ENCODE results near the gene ZSWIM1. TPM values are rescaled to one million over a fixed set of nuclear protein-coding genes. Genes with fewer than 3 reads are reported as not detected.

Gene ZSWIM1
- total RNA-seq, 4 donors from 2014 or later, result 7.7 to 14.6 (median 10.9) TPM

GRCh38 chr20:45834797-45835161 lies 46.2 kb upstream of the ZSWIM1 start:
- peak overlapping the region in 1 of 3 donors; percentile 74 for H3K4me3 ChIP-seq (replicated peaks in 1 of 3)
- H3K4me1 ChIP-seq, result peaks cover 5 to 23% of the 10 kb centered on the region in 2 donors
- no peaks in the 10 kb centered on the region for H3K9me3 ChIP-seq
- WGBS, 2 donors, result 88 to 96% methylated on average over 9 to 14 of the region's 14 CpGs
- TF ChIP-seq CTCF (IDR thresholded peaks at IDR 0.05) (no peak), POLR2A (IDR thresholded peaks at IDR 0.05) (no peak)
- H3K27me3 ChIP-seq, result no peaks in the 10 kb centered on the region
- H3K36me3 ChIP-seq, result no peaks in the 10 kb centered on the region
- DNase-seq, result no peak
- intact Hi-C loops (cut with DNase I), result no loop called here
- H3K27ac ChIP-seq, result peak overlapping the region; percentile 86 to 92 (median 91)

- Histone ChIP-seq H3K27ac (peak overlapping the region in 2 of 3 donors; percentile 91 to 92), H3K4me1 (peaks cover 5 to 23% of the 10 kb centered on the region in 2 donors), H3K4me3 (replicated peaks in 1 of 3) (peak overlapping the region in 1 of 3 donors; percentile 74), H3K36me3 (peaks cover 0 to 2% of the 10 kb centered on the region in 2 donors), H3K9me3 (no peaks in the 10 kb centered on the region), H3K27me3 (no peaks in the 10 kb centered on the region)
- no peak for TF ChIP-seq POLR2A (IDR thresholded peaks at IDR 0.05)
- TF ChIP-seq CTCF (IDR thresholded peaks at IDR 0.05), result peak in 1 of 6 experiments; percentile 4
- intact Hi-C loops (cut with DNase I), result no loop called here
- no peak for DNase-seq
- 63 to 69% methylated on average over 3 of the region's 3 CpGs for WGBS, 2 donors
These were observed 45.7 kb upstream of the ZSWIM1 start for GRCh38 chr20:45835329-45835765.

- WGBS, 2 donors, result 87 to 89% methylated on average over 5 of the region's 5 CpGs
- Histone ChIP-seq H3K36me3 (peaks cover 3 to 7% of the 10 kb centered on the region in 2 donors), H3K27ac (peak overlapping the region in 2 of 3 donors; percentile 91 to 92), H3K4me1 (peaks cover 5 to 23% of the 10 kb centered on the region in 2 donors), H3K9me3 (no peaks in the 10 kb centered on the region), H3K4me3 (replicated peaks in 1 of 3) (no peak overlapping the region), H3K27me3 (no peaks in the 10 kb centered on the region)
- intact Hi-C loops (cut with DNase I), result no loop called here
- no peak for TF ChIP-seq CTCF (IDR thresholded peaks at IDR 0.05)
- TF ChIP-seq POLR2A (IDR thresholded peaks at IDR 0.05), result no peak
- peak in 1 of 2 donors; percentile 20 for DNase-seq
These were observed 45.2 kb upstream of the ZSWIM1 start for GRCh38 chr20:45835825-45836224.

GRCh38 chr20:45836841-45837240 lies 44.2 kb upstream of the ZSWIM1 start:
- no peak for DNase-seq

More at GRCh38 chr20:45836841-45837240, 44.2 kb upstream of the ZSWIM1 start:
- TF ChIP-seq POLR2A (IDR thresholded peaks at IDR 0.05) (no peak), CTCF (IDR thresholded peaks at IDR 0.05) (no peak)
- Histone ChIP-seq H3K27ac (peak overlapping the region in 1 of 3 donors; percentile 23), H3K4me1 (peaks cover 5 to 26% of the 10 kb centered on the region in 2 donors), H3K36me3 (peaks cover 10 to 11% of the 10 kb centered on the region in 2 donors), H3K4me3 (replicated peaks in 1 of 3) (no peak overlapping the region), H3K9me3 (no peaks in the 10 kb centered on the region), H3K27me3 (no peaks in the 10 kb centered on the region)
- WGBS, 2 donors, result 56% methylated on average over 1 of the region's 1 CpG
- intact Hi-C loops (cut with DNase I), result no loop called here
